Stimulated activated CD8-positive, alpha-beta memory T cell treated with anti-CD3 and anti-CD28 coated beads, Interleukin-15, amount 100 ng/mL, for 24 hours (primary cell): Measurements from ENCODE around the gene RPTOR.

Source experiments
- DNase-seq: peaks from one replicate; pipeline ENCODE4 v3.0.0-alpha.2; 2020; ENCODE audit warnings: low read depth

The RPTOR gene

DNA sequence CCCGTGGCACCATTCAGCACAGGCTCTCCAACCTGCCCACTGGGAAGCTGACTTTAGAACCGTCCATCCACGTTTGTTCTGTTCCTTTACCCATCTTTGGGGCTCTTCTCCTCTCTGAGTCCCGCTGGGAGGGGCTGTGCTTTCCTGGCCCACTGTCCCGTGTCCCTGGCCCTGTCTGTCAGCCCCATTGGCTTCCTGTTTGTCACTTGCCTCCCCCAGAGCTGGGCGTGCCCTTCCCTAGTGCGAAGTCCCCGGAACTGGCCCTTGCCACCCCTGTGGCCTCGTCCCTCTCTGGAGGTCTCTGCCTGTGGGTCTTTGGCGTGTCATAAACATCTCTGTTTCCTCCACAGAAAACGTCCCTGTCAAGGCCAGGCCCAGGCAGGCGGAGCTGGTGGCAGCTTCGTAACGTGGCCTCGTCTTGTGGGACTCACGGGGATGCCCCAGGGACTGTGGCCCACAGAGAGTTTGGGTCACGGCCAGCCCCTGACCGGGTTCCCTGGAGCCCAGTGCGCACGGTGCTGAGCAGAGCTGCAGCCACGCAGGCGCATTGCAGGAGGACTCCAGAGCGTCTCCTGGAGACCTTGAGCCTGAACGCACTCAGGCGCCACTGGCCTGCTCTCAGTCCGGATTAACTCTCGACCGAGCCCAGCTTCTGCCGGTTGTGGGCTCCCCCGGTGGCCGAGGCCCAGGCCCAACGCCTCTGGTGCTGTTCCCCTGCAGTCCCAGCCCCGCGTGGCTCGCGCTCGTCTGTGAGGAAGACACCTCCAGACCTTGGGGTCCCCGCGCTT lies 454.3 kb downstream of the RPTOR start:
- no peak for DNase-seq

DNA sequence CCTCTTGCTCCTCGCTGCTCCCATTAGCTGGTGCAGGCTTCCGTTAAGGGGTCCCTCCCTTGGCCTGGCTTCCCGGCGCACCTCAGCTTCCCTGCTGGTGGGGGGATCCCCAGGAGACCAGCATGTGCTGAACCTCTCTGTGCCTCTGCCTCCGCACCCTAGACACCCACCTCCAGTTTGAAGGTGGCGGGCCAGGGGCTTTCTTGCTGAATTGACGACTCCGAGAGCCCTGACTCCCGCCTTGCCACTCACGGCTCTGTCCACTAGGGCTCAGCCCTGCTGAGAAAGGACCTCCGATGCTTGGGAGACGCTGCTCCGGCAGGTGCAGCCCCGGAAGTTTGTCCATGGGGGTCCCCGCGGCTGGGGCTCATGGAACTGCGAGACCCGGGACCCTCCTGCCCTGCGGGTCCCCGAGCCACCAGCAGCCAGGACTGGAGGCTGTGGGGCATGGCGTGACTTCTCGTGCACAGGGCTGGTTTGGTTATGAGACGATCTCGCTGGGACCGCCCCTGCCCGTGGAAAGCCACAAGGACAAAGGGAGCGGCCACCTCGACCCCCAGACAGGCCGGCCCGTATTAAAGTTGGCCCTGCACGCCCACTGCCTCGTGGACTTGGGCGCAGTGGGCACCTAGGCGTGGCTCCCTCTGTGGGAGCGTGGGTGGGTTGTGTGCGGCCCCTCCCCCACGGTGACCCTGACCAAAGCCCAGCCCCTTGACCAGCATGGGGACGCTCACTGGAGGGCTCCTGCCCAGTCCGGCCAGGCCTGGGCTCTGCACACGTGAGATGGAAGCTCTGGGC lies 455.1 kb downstream of the RPTOR start:
- DNase-seq = no peak

GRCh38 chr17:81000334-81000630 lies 455.6 kb downstream of the RPTOR start:
- DNase-seq = no peak

- DNase-seq = no peak
Observed at GRCh38 chr17:81000631-81001357, 456.2 kb downstream of the RPTOR start.

DNA sequence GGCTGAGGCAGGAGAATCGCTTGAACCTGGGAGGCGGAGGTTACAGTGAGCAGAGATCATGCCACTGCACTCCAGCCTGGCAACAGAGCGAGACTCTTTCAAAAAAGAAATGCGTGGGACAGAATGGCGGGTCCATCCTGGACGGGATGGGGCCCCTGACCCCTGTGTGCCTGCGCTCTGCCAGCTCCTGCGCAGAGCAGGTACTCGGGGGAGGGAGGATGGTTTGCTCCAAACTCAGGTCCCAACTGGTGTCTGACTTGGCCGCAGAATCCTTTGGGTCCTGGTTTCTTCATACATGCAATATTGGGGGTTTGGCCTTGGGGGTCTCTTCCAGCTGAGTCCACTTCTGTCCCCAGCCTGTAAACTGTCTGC lies 457.4 kb downstream of the RPTOR start:
- no peak for DNase-seq

DNA sequence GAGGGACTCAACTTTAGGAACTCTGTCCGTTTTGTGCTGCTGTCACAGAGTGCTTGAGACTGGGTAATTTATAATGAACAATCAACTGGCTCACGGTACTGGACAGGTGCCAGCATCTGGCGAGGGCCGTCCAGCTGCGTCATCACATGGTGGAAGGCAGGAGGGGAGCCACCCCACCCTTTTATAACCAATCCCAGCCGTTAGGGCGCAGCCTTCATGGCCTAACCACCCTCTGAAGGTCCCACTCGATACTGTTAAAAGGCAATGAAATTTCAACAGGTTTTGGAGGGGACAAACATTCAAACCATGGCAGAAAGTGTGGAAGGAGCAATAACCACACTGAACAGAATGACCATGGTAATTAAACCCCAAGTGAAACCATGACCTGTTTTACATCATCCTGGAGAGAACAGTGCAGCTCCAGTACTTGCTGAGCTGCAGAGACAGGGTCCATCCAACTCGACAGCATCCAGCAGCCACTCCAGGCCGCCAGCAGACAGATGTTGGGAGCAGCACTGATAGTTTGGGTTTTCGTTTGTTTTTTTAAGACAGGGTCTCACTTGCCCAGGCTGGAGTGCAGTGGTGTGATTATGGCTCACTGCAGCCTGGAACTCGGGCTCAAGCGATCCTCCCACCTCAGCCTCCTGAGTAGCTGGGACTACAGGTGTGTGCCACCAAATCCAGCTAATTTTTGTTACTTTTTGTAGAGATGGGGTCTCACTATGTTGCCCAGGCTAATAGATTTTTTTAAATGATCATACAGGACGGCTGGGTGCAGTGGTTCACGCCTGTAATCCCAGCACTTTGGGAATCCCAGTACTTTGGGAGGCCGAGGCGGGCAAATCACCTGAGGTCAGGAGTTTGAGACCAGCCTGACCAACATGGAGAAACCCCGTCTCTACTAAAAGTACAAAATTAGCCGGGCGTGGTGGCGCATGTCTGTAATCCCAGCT lies 458.0 kb downstream of the RPTOR start:
- no peak for DNase-seq

GRCh38 chr17:81003711-81004475 lies 459.3 kb downstream of the RPTOR start:
- DNase-seq = no peak

DNA sequence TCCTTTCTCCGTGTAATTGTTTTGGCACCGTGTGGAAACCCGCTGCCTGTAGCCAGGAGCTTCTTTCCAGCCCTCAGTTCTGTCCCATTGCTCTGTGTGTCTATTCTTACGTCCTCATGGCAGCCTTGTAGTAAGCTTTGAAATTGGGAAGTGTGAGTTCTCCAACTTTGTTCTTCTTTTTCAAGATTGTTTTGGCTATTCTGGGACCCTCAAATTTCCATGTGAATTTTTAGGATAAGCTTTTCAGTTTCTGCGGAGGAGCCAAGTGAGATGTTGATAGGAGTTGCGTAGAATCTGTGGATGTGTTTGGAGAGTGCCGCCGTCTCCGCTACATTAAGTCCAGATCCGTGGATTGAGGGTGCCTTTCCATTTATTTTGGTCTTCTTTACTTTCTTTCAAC lies 462.3 kb downstream of the RPTOR start:
- no peak for DNase-seq

DNA sequence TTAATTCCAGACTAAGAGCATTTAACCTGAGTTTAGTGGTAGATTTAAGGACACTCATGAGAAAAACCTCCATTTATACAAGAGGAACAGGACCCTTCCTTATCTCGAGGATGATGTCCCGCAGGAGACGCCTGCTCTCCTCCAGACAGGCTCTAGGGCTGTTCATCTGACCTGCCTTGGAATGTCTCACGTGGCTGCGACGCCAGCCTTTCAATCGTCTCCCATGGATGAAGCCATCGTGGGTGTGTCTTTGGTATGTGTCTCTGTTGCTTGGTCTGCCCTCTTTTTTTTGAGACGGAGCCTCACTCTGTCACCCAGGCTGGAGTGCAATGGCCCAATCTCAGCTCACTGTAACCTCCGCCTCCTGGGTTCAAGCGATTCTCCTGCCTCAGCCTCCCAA lies 463.5 kb downstream of the RPTOR start:
- no peak for DNase-seq

DNA sequence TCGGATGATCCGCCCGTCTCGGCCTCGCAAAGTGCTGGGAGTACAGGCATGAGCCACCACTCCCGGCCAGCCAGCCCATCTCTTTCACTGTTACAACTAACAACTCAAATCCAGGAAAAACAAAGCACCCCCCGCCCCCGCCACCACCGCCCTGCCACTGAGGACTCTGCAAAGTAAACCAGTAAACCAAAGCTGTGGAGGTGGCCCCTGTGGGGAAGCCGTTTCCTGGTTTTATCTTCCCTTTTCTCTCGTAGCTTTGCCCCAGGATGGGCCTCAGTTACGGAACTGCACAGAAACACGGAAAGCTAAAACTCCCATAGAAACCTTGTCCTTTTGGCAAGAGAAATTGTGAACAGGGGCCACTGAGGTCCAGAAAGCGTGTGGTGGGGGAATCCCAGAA lies 464.5 kb downstream of the RPTOR start:
- DNase-seq = no peak

- DNase-seq = no peak
Observed at GRCh38 chr17:81010935-81011334, 466.3 kb downstream of the RPTOR start.

DNA sequence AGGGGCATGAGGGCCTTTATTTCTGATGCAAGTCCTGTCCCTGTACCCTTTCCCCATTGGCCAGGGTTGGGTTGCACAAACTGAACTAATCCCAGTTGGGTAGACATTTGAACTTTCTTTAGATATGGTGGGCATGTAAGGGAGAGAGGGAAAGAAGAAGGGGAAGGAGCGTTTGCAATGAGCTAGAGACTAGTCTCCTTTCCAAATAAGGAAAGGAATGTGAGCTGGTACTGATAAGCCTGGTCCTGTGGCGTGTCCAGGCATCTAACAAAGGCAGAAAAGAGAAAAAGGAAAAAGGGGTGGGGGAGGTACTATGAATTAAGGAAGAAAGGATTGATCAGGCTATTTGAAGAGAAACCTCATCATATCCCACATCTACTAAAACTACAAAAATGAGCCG lies 467.3 kb downstream of the RPTOR start:
- no peak for DNase-seq

DNA sequence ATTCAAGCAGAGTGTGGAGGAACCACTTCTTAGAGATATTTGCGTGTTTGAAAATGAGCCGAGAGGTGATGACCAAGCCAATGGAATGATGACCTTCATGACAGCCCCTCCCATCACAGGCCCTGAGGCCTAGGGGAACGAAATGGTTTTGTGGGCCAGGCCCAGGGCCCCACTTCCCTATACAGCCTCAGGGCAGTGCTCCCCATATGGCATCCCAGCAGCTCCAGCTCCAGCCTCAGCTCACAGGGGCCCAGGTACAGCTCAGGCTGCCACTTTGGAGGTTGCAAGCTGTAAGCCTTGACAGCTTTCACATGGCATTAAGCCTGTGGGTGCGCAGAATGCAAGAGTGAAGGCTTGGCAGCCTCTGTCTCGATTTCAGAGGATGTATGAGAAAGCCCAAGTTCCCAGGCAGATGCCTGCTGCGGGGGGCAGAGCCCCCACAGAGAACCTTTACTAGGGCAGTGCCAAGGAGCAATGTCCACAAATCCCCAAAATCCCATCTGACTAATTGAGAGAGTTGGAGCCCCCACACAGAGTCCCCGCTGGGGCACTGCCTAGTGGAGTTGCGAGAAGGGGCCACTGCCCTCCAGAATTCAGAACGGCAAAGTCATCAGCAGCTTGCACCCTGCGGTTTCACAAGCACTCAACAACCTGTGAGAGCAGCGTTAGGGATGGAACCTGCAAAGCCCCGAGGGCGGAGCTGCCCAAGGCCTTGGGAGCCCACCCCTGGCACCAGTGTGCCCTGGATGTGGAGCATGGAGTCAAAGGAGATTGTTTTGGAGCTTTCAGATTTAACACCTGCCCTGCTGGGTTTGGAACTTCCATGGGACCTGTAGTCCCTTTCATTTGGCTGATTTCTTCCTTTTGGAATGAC lies 468.2 kb downstream of the RPTOR start:
- DNase-seq = no peak

GRCh38 chr17:81013642-81014041 lies 469.0 kb downstream of the RPTOR start:
- no peak for DNase-seq

DNA sequence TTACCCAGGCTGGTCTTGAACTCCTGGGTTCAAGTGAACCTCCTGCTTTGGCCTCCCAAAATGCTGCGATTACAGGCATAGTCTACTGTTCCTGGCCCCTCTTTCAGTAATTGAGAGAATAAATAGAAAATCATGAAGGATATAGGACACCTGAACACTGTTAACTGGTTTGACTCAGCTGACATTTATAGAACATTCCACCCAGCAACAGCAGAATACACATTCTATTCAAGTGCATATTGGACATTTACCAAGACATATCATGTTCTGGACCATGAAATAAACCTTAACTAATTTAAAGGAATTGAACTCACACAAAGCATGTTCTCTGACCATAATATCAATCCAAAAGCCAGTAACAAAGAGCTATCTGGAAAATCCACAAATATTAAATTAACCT lies 470.5 kb downstream of the RPTOR start:
- DNase-seq = no peak
